GM12878 (cell line): Measurements from ENCODE around the gene CENPE. TPM values are rescaled to one million over a fixed set of nuclear protein-coding genes. Genes with fewer than 3 reads are reported as not detected.

Source experiments
- ATAC-seq: fragments of 200-7000 bp; cut with Tn5 transposase; 3 replicates; pipeline ENCODE4 v1.9.1; 2020; ENCODE audit warnings: mild to moderate bottlenecking, moderate library complexity
- BruUV-seq: library from RNA; stranded (reverse); fragments of 400-500 nt; replicated peaks from 2 replicates; lab custom pipeline; 2021; lab: Mats Ljungman, UMichigan
- CTCF ChIA-PET: fragments of 300-600 bp; sonication (Branson Sonifier 250); formaldehyde crosslinking; extraction: SDS; loops from one replicate; lab custom pipeline; 2021; ENCODE audit warnings: inconsistent platforms; lab: Yijun Ruan, JAX
- POLR2A ChIA-PET: fragments of 350-600 bp; formaldehyde crosslinking; extraction: SDS; loops from one replicate; lab custom pipeline; 2021; ENCODE audit warnings: inconsistent platforms; lab: Charles Lee
- RAD21 ChIA-PET: fragments of 300-600 bp; sonication (Branson Sonifier 250); formaldehyde crosslinking; loops from one replicate; lab custom pipeline; 2023; ENCODE audit warnings: antibody characterized with exemption; ENCODE audit not compliant: unreplicated experiment; lab: Charles Lee
- SMC1A ChIA-PET: fragments of 300-600 bp; sonication (Branson Sonifier 250); formaldehyde crosslinking; loops from one replicate; lab custom pipeline; 2023; ENCODE audit not compliant: unreplicated experiment, uncharacterized antibody; lab: Charles Lee
- DNase-seq: peaks from one replicate; pipeline ENCODE4 v3.0.0-alpha.2; 2011; ENCODE audit warnings: low read depth, low spot score
- FAIRE-seq: peaks from 3 replicates; lab custom pipeline; 2011; peaks lifted over from hg19 to GRCh38; lab: Jason Lieb, UNC
- H2AFZ ChIP-seq: 2 replicates; pipeline ENCODE4 v1.6.0; 2011; ENCODE audit warnings: low read depth, low read length, control low read depth; ENCODE audit not compliant: control insufficient read depth
- H3K27ac ChIP-seq: 2 replicates; pipeline ENCODE4 v1.5.1; 2011; ENCODE audit warnings: control low read depth; ENCODE audit not compliant: control insufficient read depth, insufficient read depth
- H3K27me3 ChIP-seq, 2 experiments: replicated peaks in 1 of 2; 2 replicates each; pipeline versions ENCODE4 v1.6.0 to v1.6.1; 2011; ENCODE audit warnings: low read length in 1 of 2; ENCODE audit not compliant: control insufficient read depth in 2 of 2, insufficient read depth in 2 of 2
- H3K36me3 ChIP-seq, 2 experiments: 2 replicates each; pipeline ENCODE4 v1.5.1; 2011; ENCODE audit warnings: low read length in 1 of 2; ENCODE audit not compliant: control insufficient read depth in 2 of 2, insufficient read depth in 2 of 2
- H3K4me1 ChIP-seq: 2 replicates; pipeline ENCODE4 v1.6.1; 2011; ENCODE audit warnings: mild to moderate bottlenecking, low read length, moderate library complexity, mixed read lengths; ENCODE audit not compliant: control insufficient read depth, insufficient read depth
- H3K4me2 ChIP-seq: 2 replicates; pipeline ENCODE4 v1.6.0; 2011; ENCODE audit warnings: control low read depth; ENCODE audit not compliant: control insufficient read depth, insufficient read depth
- H3K4me3 ChIP-seq: fragments of 200-600 bp; sonication (generic); 2 replicates; pipeline ENCODE4 v1.5.1; 2016
- H3K79me2 ChIP-seq: 2 replicates; pipeline ENCODE4 v1.6.0; 2011; ENCODE audit warnings: low read length; ENCODE audit not compliant: control insufficient read depth, insufficient read depth
- H3K9ac ChIP-seq: 2 replicates; pipeline ENCODE4 v1.8.0; 2011; ENCODE audit warnings: low read length, control low read depth, mixed read lengths; ENCODE audit not compliant: control insufficient read depth, insufficient read depth
- H3K9me3 ChIP-seq: replicated peaks from 3 replicates; pipeline ENCODE4 v1.5.1; 2011; ENCODE audit warnings: mild to moderate bottlenecking, low read length; ENCODE audit not compliant: control insufficient read depth, insufficient read depth
- H4K20me1 ChIP-seq: 2 replicates; pipeline ENCODE4 v1.6.0; 2011; ENCODE audit not compliant: control insufficient read depth, insufficient read depth
- HSF1 ChIP-seq: fragments of 150-350 bp; IDR thresholded peaks from 2 replicates; pipeline ENCODE4 v1.6.1; 2014; ENCODE audit warnings: mild to moderate bottlenecking, low read depth, low read length
- IRF3 ChIP-seq: fragments of 450-650 bp; IDR thresholded peaks from 2 replicates; pipeline ENCODE4 v1.6.1; 2014; ENCODE audit warnings: mild to moderate bottlenecking
- MEF2B ChIP-seq: fragments of 450-650 bp; IDR thresholded peaks from 2 replicates; pipeline ENCODE4 v1.6.1; 2018; ENCODE audit warnings: mild to moderate bottlenecking, moderate library complexity; ENCODE audit not compliant: partially characterized antibody, poor library complexity, severe bottlenecking
- NFXL1 ChIP-seq: fragments of 450-650 bp; IDR thresholded peaks from 2 replicates; pipeline ENCODE4 v1.6.1; 2017; ENCODE audit warnings: antibody characterized with exemption, mild to moderate bottlenecking, borderline replicate concordance
- NR2F1 ChIP-seq: fragments of 450-650 bp; conservative IDR thresholded peaks from 2 replicates; pipeline ENCODE4 v1.6.1; 2017; ENCODE audit warnings: mild to moderate bottlenecking
- NRF1 ChIP-seq: conservative IDR thresholded peaks from 2 replicates; pipeline ENCODE4 v1.6.1; 2011; ENCODE audit warnings: mild to moderate bottlenecking, low read depth, low read length, improper control_type of control experiment
- SKIL ChIP-seq: fragments of 450-650 bp; IDR thresholded peaks from 2 replicates; pipeline ENCODE4 v1.6.1; 2017; ENCODE audit warnings: mild to moderate bottlenecking, low read depth, inconsistent platforms; ENCODE audit not compliant: poor library complexity, severe bottlenecking
- ZNF592 ChIP-seq: fragments of 450-650 bp; IDR thresholded peaks from 2 replicates; pipeline ENCODE4 v1.6.1; 2017; ENCODE audit warnings: mild to moderate bottlenecking, moderate library complexity
- WGBS: methylation state at CpG from one replicate; pipeline ENCODE4 v1.1.6; 2016; ENCODE audit warnings: low lambda C conversion rate; ENCODE audit not compliant: insufficient replicate concordance, insufficient coverage; ENCODE audit errors: missing lambda C conversion rate; 5-methylcytosine and 5-hydroxymethylcytosine counted together
- in situ Hi-C: fragments of 300-500 bp; cut with MboI; formaldehyde crosslinking; loops from 9 replicates; pipeline ENCODE4 v1.14.3; 2018; ENCODE audit warnings: mixed read lengths
- intact Hi-C: fragments of 100-400 bp; cut with micrococcal nuclease; formaldehyde crosslinking; loops from one replicate; pipeline ENCODE4 v1.14.2; 2022; ENCODE audit not compliant: unreplicated experiment
- polyA plus RNA-seq, 11 experiments: library from polyadenylated mRNA; depleted of rRNA in 4 of 11; unstranded in 6 of 11; stranded (reverse) in 5 of 11; fragments of >200 nt; fragmentation: Nextera tagmentation in 4 of 11; fragmentation: Illumina TruSeq in 1 of 11; extraction: Ambion mirVana in 4 of 11; extraction: Trizol in 1 of 11; gene quantifications; 1 replicate in 1 of 11; 2 replicates in 10 of 11; pipeline versions ENCODE4 v1.2.1 to v1.2.3, GENCODE V29; 2011 to 2016; ENCODE audit warnings: inconsistent platforms in 2 of 11, missing spikeins in 2 of 11, low read depth in 1 of 11
- total RNA-seq, 4 experiments: library from RNA; depleted of rRNA in 3 of 4; stranded (reverse); fragments of >200 nt in 3 of 4; fragmentation: Illumina TruSeq in 1 of 4; extraction: Trizol in 1 of 4; gene quantifications; 2 replicates each; pipeline versions ENCODE4 v1.2.1 to v1.2.3, GENCODE V29; 2013 to 2021

CENPE gene
- total and polyA plus RNA-seq, 10 of the 15 experiments (the other 5 are each of a cell fraction or from before 2014, with no cell fraction given): 10.2 to 53.6 (median 25.2) TPM

GRCh38 chr4:103201253-103201652 is 3.1 kb upstream of the CENPE start:
- no peaks in the 10 kb centered on the region for H3K9me3 ChIP-seq
- no TSS peak for BruUV-seq
- H3K27ac ChIP-seq: no peak overlapping the region
- CTCF ChIA-PET: no interaction called here
- TF ChIP-seq MEF2B: no peak
- TF ChIP-seq HSF1: no peak
- no peak for TF ChIP-seq NRF1
- TF ChIP-seq IRF3: no peak
- TF ChIP-seq SKIL: no peak
- no peak for TF ChIP-seq ZNF592
- no peak for TF ChIP-seq NR2F1
- TF ChIP-seq NFXL1: no peak
- intact Hi-C loops (loop anchor here (10.0 kb wide), 1 partner anchor 734 kb away; no protein-coding TSS in a partner anchor), in situ Hi-C loops (loop anchor here (10.0 kb wide), 1 partner anchor 734 kb away; no protein-coding TSS in a partner anchor)
- no peaks in the 10 kb centered on the region for H4K20me1 ChIP-seq
- H3K4me3 ChIP-seq: no peak overlapping the region
- no peak for DNase-seq
- H3K9ac ChIP-seq: no peak overlapping the region
- no peak for FAIRE-seq
- SMC1A ChIA-PET: interaction anchor here (1.2 kb wide), 1 partner anchor 17 kb away, joined by 3 read pairs; no protein-coding TSS in a partner anchor
- no peaks in the 10 kb centered on the region for H3K27me3 ChIP-seq
- H3K36me3 ChIP-seq: no peaks in the 10 kb centered on the region
- POLR2A ChIA-PET: no interaction called here
- H3K79me2 ChIP-seq: peaks cover 16% of the 10 kb centered on the region
- 84% methylated on average over 2 of the region's 2 CpGs for WGBS
- no peak overlapping the region for H3K4me2 ChIP-seq
- no peaks in the 10 kb centered on the region for H3K4me1 ChIP-seq
- H2AFZ ChIP-seq: no peak overlapping the region
- no peak for ATAC-seq
- RAD21 ChIA-PET: interaction anchor here (0.6 kb wide), 1 partner anchor 402 kb away, joined by 4 read pairs; no protein-coding TSS in a partner anchor
